Testis (tissue), 2 donors: ENCODE results near the gene GYS1.

ENCODE experiments used
- CTCF ChIP-seq, 3 experiments: fragments of 450-650 bp in 2 of 3; fragments of 200-600 bp in 1 of 3; sonication (generic) in 1 of 3; IDR thresholded peaks; one replicate each; pipeline ENCODE4 v1.5.1; 2016 to 2019; ENCODE audit warnings: antibody characterized with exemption in 3 of 3, mild to moderate bottlenecking in 2 of 3, moderate library complexity in 1 of 3
- POLR2A ChIP-seq: fragments of 450-650 bp; IDR thresholded peaks from one replicate; pipeline ENCODE4 v1.6.1; 2017; ENCODE audit warnings: antibody characterized with exemption, mild to moderate bottlenecking, moderate library complexity

- TF ChIP-seq CTCF (IDR thresholded peaks at IDR 0.05) (no peak), POLR2A (no peak)
Observed at GRCh38 chr19:49019242-49019932, 26.3 kb upstream of the GYS1 start.
